ENCODE results near the gene LRTM2. TPM values are rescaled to one million over a fixed set of nuclear protein-coding genes. Genes with fewer than 3 reads are reported as not detected.

LRTM2 gene
- total RNA-seq, 1 experiment from 2014 or later = not detected

DNA sequence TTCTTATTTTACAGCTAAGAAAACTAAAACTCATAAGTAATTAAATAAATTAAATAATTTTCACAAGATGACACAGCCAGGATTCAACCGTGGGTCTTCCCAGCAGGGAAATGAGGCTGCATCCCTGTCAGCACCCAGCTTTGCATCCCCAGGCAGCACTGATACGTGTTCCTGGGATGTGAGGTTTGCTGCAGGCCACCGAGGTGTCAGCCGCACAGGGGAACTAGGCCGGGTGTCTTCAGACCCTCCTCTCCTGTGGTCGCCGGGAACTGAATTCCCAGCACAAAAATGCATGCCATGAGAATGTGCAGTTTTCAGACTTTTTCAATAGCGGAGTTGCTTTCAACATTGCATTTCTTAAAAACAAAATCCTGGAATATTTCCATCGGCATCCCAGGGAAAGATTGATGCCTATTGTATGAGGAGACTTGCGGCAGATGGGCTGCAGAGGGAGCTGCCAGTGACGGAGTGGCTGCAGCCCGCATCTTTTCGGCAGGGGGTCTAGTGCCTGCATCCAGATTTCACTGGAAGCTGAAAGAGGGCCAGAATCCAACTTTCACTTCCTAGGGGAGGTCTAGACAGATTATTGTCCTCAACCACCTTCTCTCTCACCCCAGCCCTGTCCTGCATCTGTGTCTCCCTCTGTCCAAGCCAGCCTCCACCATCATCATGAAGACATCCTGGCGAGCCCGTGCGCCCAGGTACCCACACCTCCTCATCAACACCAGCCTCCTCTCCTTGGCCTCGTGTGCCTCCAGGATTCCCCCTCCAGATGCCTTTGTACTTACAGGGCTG lies 12.6 kb downstream of the LRTM2 start:
- BruUV-seq (replicated peaks) = no TSS peak
- Histone ChIP-seq H3K4me2 (ENCODE audit: low read length) (no peak overlapping the region), H3K9me3 (ENCODE audit: low read length) (no peaks in the 10 kb centered on the region), H3K27me3 (ENCODE audit: low read length) (peaks cover 28% of the 10 kb centered on the region), H3K79me2 (ENCODE audit: low read length) (no peaks in the 10 kb centered on the region), H3K9ac (ENCODE audit: low read length) (no peak overlapping the region), H3K4me3 (ENCODE audit: low read length) (no peak overlapping the region), H3K4me1 (ENCODE audit: insufficient read depth, low read length) (peaks cover 17% of the 10 kb centered on the region), H4K20me1 (ENCODE audit: low read length) (no peaks in the 10 kb centered on the region), H3F3A (ENCODE audit: low read length, unreplicated experiment) (no peaks in the 10 kb centered on the region), H3K27ac (ENCODE audit: low read length) (no peak overlapping the region), H2AFZ (ENCODE audit: low read length) (no peak overlapping the region), H3K9me2 (replicated peaks; ENCODE audit: low read length) (no peaks in the 10 kb centered on the region), H3K36me3 (ENCODE audit: low read depth, low read length) (no peaks in the 10 kb centered on the region)
- POLR2A ChIA-PET (ENCODE audit: unreplicated experiment) = interaction anchor here (0.6 kb wide), 1 partner anchor 521 kb away, joined by 4 read pairs; no protein-coding TSS in a partner anchor
- no peak for DNase-seq
- intact Hi-C loops (cut with micrococcal nuclease) = no loop called here
- ATAC-seq = no peak
- TF ChIP-seq EZH2 (IDR thresholded peaks at IDR 0.05; ENCODE audit: low read length, unreplicated experiment) (no peak), EZH2phosphoT487 (IDR thresholded peaks at IDR 0.05; ENCODE audit: borderline replicate concordance, low read length) (no peak)
- TF ChIP-seq, protein P1, sequence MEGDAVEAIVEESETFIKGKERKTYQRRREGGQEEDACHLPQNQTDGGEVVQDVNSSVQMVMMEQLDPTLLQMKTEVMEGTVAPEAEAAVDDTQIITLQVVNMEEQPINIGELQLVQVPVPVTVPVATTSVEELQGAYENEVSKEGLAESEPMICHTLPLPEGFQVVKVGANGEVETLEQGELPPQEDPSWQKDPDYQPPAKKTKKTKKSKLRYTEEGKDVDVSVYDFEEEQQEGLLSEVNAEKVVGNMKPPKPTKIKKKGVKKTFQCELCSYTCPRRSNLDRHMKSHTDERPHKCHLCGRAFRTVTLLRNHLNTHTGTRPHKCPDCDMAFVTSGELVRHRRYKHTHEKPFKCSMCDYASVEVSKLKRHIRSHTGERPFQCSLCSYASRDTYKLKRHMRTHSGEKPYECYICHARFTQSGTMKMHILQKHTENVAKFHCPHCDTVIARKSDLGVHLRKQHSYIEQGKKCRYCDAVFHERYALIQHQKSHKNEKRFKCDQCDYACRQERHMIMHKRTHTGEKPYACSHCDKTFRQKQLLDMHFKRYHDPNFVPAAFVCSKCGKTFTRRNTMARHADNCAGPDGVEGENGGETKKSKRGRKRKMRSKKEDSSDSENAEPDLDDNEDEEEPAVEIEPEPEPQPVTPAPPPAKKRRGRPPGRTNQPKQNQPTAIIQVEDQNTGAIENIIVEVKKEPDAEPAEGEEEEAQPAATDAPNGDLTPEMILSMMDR (conservative IDR thresholded peaks at IDR 0.05; ENCODE audit: low read depth, low read length) = no peak
- CTCF ChIA-PET = no interaction called here

DNA sequence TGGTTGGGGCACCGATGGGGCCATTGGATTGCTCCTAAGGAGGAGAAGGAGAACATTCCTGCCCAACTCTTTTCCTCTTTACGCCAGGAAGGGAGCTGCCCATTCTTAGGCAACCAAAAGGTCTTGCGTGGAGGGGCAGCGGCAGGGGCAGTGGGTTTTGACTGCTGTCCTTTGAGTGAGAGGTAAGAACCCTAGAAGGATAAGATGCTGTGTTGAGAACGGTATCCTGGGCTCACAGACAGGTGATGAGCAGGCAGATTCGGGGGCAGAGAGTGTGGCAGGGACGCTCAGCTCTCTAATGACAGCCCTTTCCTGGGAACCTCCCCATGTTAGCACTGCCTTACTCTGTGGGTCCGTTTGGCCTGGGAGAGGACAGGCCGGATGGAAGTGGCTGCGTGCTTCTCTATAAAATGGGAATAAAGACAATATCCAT lies 13.2 kb downstream of the LRTM2 start:
- TF ChIP-seq, protein P1 (conservative IDR thresholded peaks at IDR 0.05; ENCODE audit: low read depth, low read length) = no peak
- no peak for TF ChIP-seq EZH2phosphoT487 (IDR thresholded peaks at IDR 0.05; ENCODE audit: borderline replicate concordance, low read length)
- no peak for TF ChIP-seq EZH2 (IDR thresholded peaks at IDR 0.05; ENCODE audit: low read length, unreplicated experiment)
- Histone ChIP-seq H2AFZ (ENCODE audit: low read length) (no peak overlapping the region), H3K27me3 (ENCODE audit: low read length) (peaks cover 28% of the 10 kb centered on the region), H3F3A (ENCODE audit: low read length, unreplicated experiment) (no peaks in the 10 kb centered on the region), H3K9me2 (replicated peaks; ENCODE audit: low read length) (no peaks in the 10 kb centered on the region), H3K27ac (ENCODE audit: low read length) (no peak overlapping the region), H3K4me2 (ENCODE audit: low read length) (no peak overlapping the region), H3K4me3 (ENCODE audit: low read length) (no peak overlapping the region), H3K9me3 (ENCODE audit: low read length) (no peaks in the 10 kb centered on the region), H3K9ac (ENCODE audit: low read length) (no peak overlapping the region), H3K79me2 (ENCODE audit: low read length) (no peaks in the 10 kb centered on the region), H3K36me3 (ENCODE audit: low read depth, low read length) (no peaks in the 10 kb centered on the region), H4K20me1 (ENCODE audit: low read length) (no peaks in the 10 kb centered on the region), H3K4me1 (ENCODE audit: insufficient read depth, low read length) (peaks cover 17% of the 10 kb centered on the region)
- ChIA-PET POLR2A (ENCODE audit: unreplicated experiment) (no interaction called here), CTCF (no interaction called here)
- intact Hi-C loops (cut with micrococcal nuclease) = no loop called here
- BruUV-seq (replicated peaks) = no TSS peak
- DNase-seq (no peak), ATAC-seq (no peak)

All from PC-3 (cell line).